ENCODE data around the gene CDH1. TPM values are rescaled to one million over a fixed set of nuclear protein-coding genes. Genes with fewer than 3 reads are reported as not detected.

CDH1 gene
- under 1 TPM; 0.06 to 0.69 TPM for total RNA-seq

- Mint-ChIP-seq H3K4me3 (peak within 1 kb of the TSS; percentile 51), H3K36me3 (ENCODE audit: low read depth) (no peaks in the 10 kb centered on the region), H3K27ac (no peak within 1 kb of the TSS), H3K27me3 (peaks cover 29% of the 10 kb centered on the region), H3K9me3 (no peaks in the 10 kb centered on the region), H3K4me1 (peaks cover 13% of the 10 kb centered on the region)
- ChIA-PET POLR2A (interaction anchor here (0.6 kb wide), 1 partner anchor 104 kb away, joined by 3 read pairs; no protein-coding TSS in a partner anchor), CTCF (no interaction called here)
- peak; percentile 21 for DNase-seq
Observed at GRCh38 chr16:68737046-68737729, at the start of gene CDH1. TSS of gene CDH1 (plus strand) at chr16:68737292. CDS start at chr16:68737416, 124 bp downstream.

- Mint-ChIP-seq H3K4me1 (no peaks in the 10 kb centered on the region), H3K27me3 (no peaks in the 10 kb centered on the region), H3K36me3 (ENCODE audit: low read depth) (no peaks in the 10 kb centered on the region), H3K27ac (no peak overlapping the region), H3K4me3 (no peak overlapping the region), H3K9me3 (no peaks in the 10 kb centered on the region)
- ChIA-PET CTCF (no interaction called here), POLR2A (no interaction called here)
- DNase-seq = no peak
Observed at GRCh38 chr16:68689921-68690320, 47.2 kb upstream of the CDH1 start.

GRCh38 chr16:68695575-68695974, 41.5 kb upstream of the CDH1 start:
- H3K9me3 Mint-ChIP-seq = no peaks in the 10 kb centered on the region
- CTCF ChIA-PET = no interaction called here
- POLR2A ChIA-PET = no interaction called here
- no peak overlapping the region for H3K4me3 Mint-ChIP-seq
- H3K36me3 Mint-ChIP-seq (ENCODE audit: low read depth) = no peaks in the 10 kb centered on the region
- DNase-seq = no peak
- H3K27me3 Mint-ChIP-seq = no peaks in the 10 kb centered on the region
- H3K27ac Mint-ChIP-seq = no peak overlapping the region
- no peaks in the 10 kb centered on the region for H3K4me1 Mint-ChIP-seq

GRCh38 chr16:68696514-68696913, 40.6 kb upstream of the CDH1 start:
- no peak for DNase-seq
- CTCF ChIA-PET = no interaction called here
- no peaks in the 10 kb centered on the region for H3K27me3 Mint-ChIP-seq
- no peaks in the 10 kb centered on the region for H3K36me3 Mint-ChIP-seq (ENCODE audit: low read depth)
- POLR2A ChIA-PET = no interaction called here
- no peak overlapping the region for H3K27ac Mint-ChIP-seq
- H3K9me3 Mint-ChIP-seq = no peaks in the 10 kb centered on the region
- H3K4me1 Mint-ChIP-seq = no peaks in the 10 kb centered on the region
- H3K4me3 Mint-ChIP-seq = no peak overlapping the region

GRCh38 chr16:68698091-68698490, 39.0 kb upstream of the CDH1 start:
- CTCF ChIA-PET = no interaction called here
- H3K4me3 Mint-ChIP-seq = no peak overlapping the region
- H3K27me3 Mint-ChIP-seq = no peaks in the 10 kb centered on the region
- POLR2A ChIA-PET = no interaction called here
- no peaks in the 10 kb centered on the region for H3K9me3 Mint-ChIP-seq
- H3K4me1 Mint-ChIP-seq = no peaks in the 10 kb centered on the region
- H3K27ac Mint-ChIP-seq = no peak overlapping the region
- no peaks in the 10 kb centered on the region for H3K36me3 Mint-ChIP-seq (ENCODE audit: low read depth)
- DNase-seq = no peak

GRCh38 chr16:68700120-68700519, 37.0 kb upstream of the CDH1 start:
- no peak overlapping the region for H3K27ac Mint-ChIP-seq
- no peaks in the 10 kb centered on the region for H3K4me1 Mint-ChIP-seq
- no peaks in the 10 kb centered on the region for H3K27me3 Mint-ChIP-seq
- ChIA-PET POLR2A (no interaction called here), CTCF (no interaction called here)
- H3K4me3 Mint-ChIP-seq = no peak overlapping the region
- H3K9me3 Mint-ChIP-seq = no peaks in the 10 kb centered on the region
- no peak for DNase-seq
- no peaks in the 10 kb centered on the region for H3K36me3 Mint-ChIP-seq (ENCODE audit: low read depth)

- H3K36me3 Mint-ChIP-seq (ENCODE audit: low read depth) = no peaks in the 10 kb centered on the region
- POLR2A ChIA-PET = no interaction called here
- DNase-seq = no peak
Observed at GRCh38 chr16:68700831-68701230, 36.3 kb upstream of the CDH1 start.

GRCh38 chr16:68704232-68704867, 32.7 kb upstream of the CDH1 start:
- peak; percentile 69 for DNase-seq
- no peaks in the 10 kb centered on the region for H3K4me1 Mint-ChIP-seq
- H3K9me3 Mint-ChIP-seq = no peaks in the 10 kb centered on the region
- H3K27ac Mint-ChIP-seq = no peak overlapping the region
- H3K36me3 Mint-ChIP-seq (ENCODE audit: low read depth) = no peaks in the 10 kb centered on the region
- POLR2A ChIA-PET = no interaction called here
- no peaks in the 10 kb centered on the region for H3K27me3 Mint-ChIP-seq
- H3K4me3 Mint-ChIP-seq = no peak overlapping the region
- CTCF ChIA-PET = interaction anchor here (0.6 to 1.1 kb wide), 2 partner anchors 51 to 79 kb away, joined by 3 read pairs; no protein-coding TSS in a partner anchor

More at GRCh38 chr16:68700831-68701230, 36.3 kb upstream of the CDH1 start:
- CTCF ChIA-PET = no interaction called here
- Mint-ChIP-seq H3K4me1 (no peaks in the 10 kb centered on the region), H3K4me3 (no peak overlapping the region), H3K27me3 (no peaks in the 10 kb centered on the region), H3K27ac (no peak overlapping the region), H3K9me3 (no peaks in the 10 kb centered on the region)

GRCh38 chr16:68707340-68708152, 29.5 kb upstream of the CDH1 start:
- POLR2A ChIA-PET = no interaction called here
- DNase-seq = no peak
- no peaks in the 10 kb centered on the region for H3K9me3 Mint-ChIP-seq
- H3K27me3 Mint-ChIP-seq = peaks cover 4% of the 10 kb centered on the region
- H3K36me3 Mint-ChIP-seq (ENCODE audit: low read depth) = no peaks in the 10 kb centered on the region
- CTCF ChIA-PET = interaction anchor here (0.7 to 1.0 kb wide), 3 partner anchors 93 to 380 kb away, joined by 3 to 4 read pairs (median 3); no protein-coding TSS in a partner anchor
- H3K4me3 Mint-ChIP-seq = no peak overlapping the region
- H3K27ac Mint-ChIP-seq = no peak overlapping the region
- peaks cover 7% of the 10 kb centered on the region for H3K4me1 Mint-ChIP-seq

GRCh38 chr16:68710211-68710610, 26.9 kb upstream of the CDH1 start:
- ChIA-PET POLR2A (no interaction called here), CTCF (no interaction called here)
- no peak overlapping the region for H3K4me3 Mint-ChIP-seq
- no peaks in the 10 kb centered on the region for H3K9me3 Mint-ChIP-seq
- DNase-seq = no peak
- no peaks in the 10 kb centered on the region for H3K36me3 Mint-ChIP-seq (ENCODE audit: low read depth)
- no peak overlapping the region for H3K27ac Mint-ChIP-seq
- peaks cover 4% of the 10 kb centered on the region for H3K27me3 Mint-ChIP-seq
- peaks cover 7% of the 10 kb centered on the region for H3K4me1 Mint-ChIP-seq

GRCh38 chr16:68711421-68712139, 25.5 kb upstream of the CDH1 start:
- ChIA-PET CTCF (interaction anchor here (0.7 kb wide), 1 partner anchor 172 kb away, joined by 3 read pairs; the partner anchor contains the start of gene ZFP90), POLR2A (no interaction called here)
- no peak for DNase-seq
- Mint-ChIP-seq H3K36me3 (ENCODE audit: low read depth) (no peaks in the 10 kb centered on the region), H3K27me3 (peaks cover 4% of the 10 kb centered on the region), H3K27ac (no peak overlapping the region), H3K4me3 (no peak overlapping the region), H3K9me3 (no peaks in the 10 kb centered on the region), H3K4me1 (peaks cover 7% of the 10 kb centered on the region)

GRCh38 chr16:68713361-68713760, 23.7 kb upstream of the CDH1 start:
- peaks cover 7% of the 10 kb centered on the region for H3K4me1 Mint-ChIP-seq
- no peaks in the 10 kb centered on the region for H3K9me3 Mint-ChIP-seq
- no peak for DNase-seq
- CTCF ChIA-PET = interaction anchor here (1.2 kb wide), 1 partner anchor 60 kb away, joined by 3 read pairs; no protein-coding TSS in a partner anchor
- no peaks in the 10 kb centered on the region for H3K36me3 Mint-ChIP-seq (ENCODE audit: low read depth)
- no peak overlapping the region for H3K4me3 Mint-ChIP-seq
- H3K27ac Mint-ChIP-seq = no peak overlapping the region
- peaks cover 4% of the 10 kb centered on the region for H3K27me3 Mint-ChIP-seq
- POLR2A ChIA-PET = no interaction called here
